Upper lobe of left lung (tissue), 6 donors: ENCODE measurements around the gene CGAS. TPM values are rescaled to one million over a fixed set of nuclear protein-coding genes. Genes with fewer than 3 reads are reported as not detected.

Experiments used
- ATAC-seq, 2 donors: fragments of 200-7000 bp; cut with Tn5 transposase; one replicate each; pipeline ENCODE4 v1.9.1; 2022; ENCODE audit warnings: mild to moderate bottlenecking in 2 of 2, moderate library complexity in 2 of 2; ENCODE audit not compliant: low FRiP score in 2 of 2
- DNase-seq, 2 donors: peaks; one replicate each; pipeline ENCODE4 v3.0.0-alpha.2; 2019 to 2020
- H3K27ac ChIP-seq, 4 donors: fragments of 200-600 bp; sonication (generic); one replicate each; pipeline ENCODE4 v1.5.1; 2016 to 2019
- H3K27me3 ChIP-seq, 4 donors: fragments of 200-600 bp; sonication (generic); one replicate each; pipeline ENCODE4 v1.5.1; 2017 to 2019
- H3K36me3 ChIP-seq, 4 donors: fragments of 200-600 bp; sonication (generic); one replicate each; pipeline ENCODE4 v1.5.1; 2016 to 2019
- H3K4me1 ChIP-seq, 4 donors: fragments of 200-600 bp; sonication (generic); one replicate each; pipeline ENCODE4 v1.5.1; 2018 to 2019
- H3K4me3 ChIP-seq, 4 donors: fragments of 200-600 bp; sonication (generic); one replicate each; pipeline ENCODE4 v1.5.1; 2017 to 2019; ENCODE audit warnings: mild to moderate bottlenecking in 2 of 4, moderate library complexity in 1 of 4
- H3K9me3 ChIP-seq, 4 donors: fragments of 200-600 bp; sonication (generic); one replicate each; pipeline ENCODE4 v1.5.1; 2018 to 2019
- EP300 ChIP-seq, 4 donors: sonication (generic); formaldehyde crosslinking; IDR thresholded peaks; one replicate each; pipeline ENCODE4 v1.5.1; 2017; ENCODE audit warnings: antibody characterized with exemption in 4 of 4, control low read depth in 2 of 4
- POLR2A ChIP-seq, 4 donors: fragments of 450-650 bp; IDR thresholded peaks; one replicate each; pipeline ENCODE4 v1.5.1; 2016 to 2017; ENCODE audit warnings: antibody characterized with exemption in 4 of 4, mild to moderate bottlenecking in 2 of 4
- POLR2AphosphoS5 ChIP-seq, 2 donors: sonication (generic); formaldehyde crosslinking; IDR thresholded peaks; one replicate each; pipeline ENCODE4 v1.5.1; 2017; ENCODE audit warnings: antibody characterized with exemption in 2 of 2
- WGBS, 2 donors: methylation state at CpG; one replicate each; pipeline ENCODE4 v1.1.5; 2017 to 2018; 5-methylcytosine and 5-hydroxymethylcytosine counted together
- total RNA-seq, 6 donors: library from RNA; depleted of rRNA in 4 of 6; stranded (reverse); fragments of >200 nt in 4 of 6; gene quantifications; one replicate each; pipeline versions ENCODE4 v1.1.0 to v1.2.1, GENCODE V29; 2016 to 2021
- TF ChIP-seq, protein P1 (sequence below), 6 experiments: fragments of 450-650 bp in 4 of 6; fragments of 200-600 bp in 2 of 6; sonication (generic) in 2 of 6; IDR thresholded peaks; one replicate each; pipeline ENCODE4 v1.5.1; 2016 to 2019; ENCODE audit warnings: antibody characterized with exemption in 6 of 6
- donor health status: DM: no; HTN: no; CAD: no; lungs with moderate emphysema.
- donor health status: DM: no; HTN: yes; CAD: no; lungs with severe emphysema.

The CGAS gene
- total RNA-seq: 10 to 100 TPM in 2 of 6 donors, 1 to 10 TPM in 4; 4.9 to 15.7 (median 9.0) TPM

DNA sequence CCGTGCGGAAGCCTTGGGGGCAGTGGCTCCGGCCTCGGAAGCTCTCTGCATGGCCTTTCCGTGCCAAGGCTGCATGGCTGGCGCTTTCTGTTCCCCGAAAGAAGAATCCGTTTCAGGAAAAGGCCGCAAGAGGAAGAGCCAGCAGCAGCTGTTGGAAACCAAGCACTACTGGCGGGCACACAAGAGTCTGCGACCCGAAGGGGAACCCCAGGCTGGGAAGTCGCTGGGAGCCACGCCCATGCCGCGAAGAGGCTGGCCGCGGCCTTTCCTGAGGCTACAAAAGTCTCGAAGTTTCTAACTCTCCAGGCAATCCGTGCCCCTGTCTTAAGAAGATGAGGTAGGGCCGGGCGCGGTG lies at the start of gene CGAS:
Gene CGAS, minus strand, starts transcription at position 191 of the 355 bp plus-strand sequence. Its CDS starts 116 bp downstream, at position 75.
- ATAC-seq (peak; percentile 88 to 95), DNase-seq (peak; percentile 91 to 92)
- Histone ChIP-seq H3K27me3 (no peaks in the 10 kb centered on the region), H3K36me3 (peaks cover 0 to 4% (median 0%) of the 10 kb centered on the region in 4 donors), H3K4me3 (peak within 1 kb of the TSS; percentile 71 to 92 (median 80)), H3K27ac (peak within 1 kb of the TSS; percentile 82 to 96 (median 90)), H3K9me3 (no peaks in the 10 kb centered on the region), H3K4me1 (peaks cover 11 to 22% (median 15%) of the 10 kb centered on the region in 4 donors)
- 3% methylated on average over 23 of the region's 23 CpGs; no CpG with 5 or more reads in 1 of the 2 donors for WGBS, 2 donors
- peak; percentile 65 to 85 for TF ChIP-seq POLR2AphosphoS5 (IDR thresholded peaks at IDR 0.05)
- TF ChIP-seq EP300 (IDR thresholded peaks at IDR 0.05): peak in 1 of 4 donors; percentile 13
- peak in 2 of 4 donors; percentile 68 to 77 for TF ChIP-seq POLR2A (IDR thresholded peaks at IDR 0.05)
- TF ChIP-seq, protein P1, sequence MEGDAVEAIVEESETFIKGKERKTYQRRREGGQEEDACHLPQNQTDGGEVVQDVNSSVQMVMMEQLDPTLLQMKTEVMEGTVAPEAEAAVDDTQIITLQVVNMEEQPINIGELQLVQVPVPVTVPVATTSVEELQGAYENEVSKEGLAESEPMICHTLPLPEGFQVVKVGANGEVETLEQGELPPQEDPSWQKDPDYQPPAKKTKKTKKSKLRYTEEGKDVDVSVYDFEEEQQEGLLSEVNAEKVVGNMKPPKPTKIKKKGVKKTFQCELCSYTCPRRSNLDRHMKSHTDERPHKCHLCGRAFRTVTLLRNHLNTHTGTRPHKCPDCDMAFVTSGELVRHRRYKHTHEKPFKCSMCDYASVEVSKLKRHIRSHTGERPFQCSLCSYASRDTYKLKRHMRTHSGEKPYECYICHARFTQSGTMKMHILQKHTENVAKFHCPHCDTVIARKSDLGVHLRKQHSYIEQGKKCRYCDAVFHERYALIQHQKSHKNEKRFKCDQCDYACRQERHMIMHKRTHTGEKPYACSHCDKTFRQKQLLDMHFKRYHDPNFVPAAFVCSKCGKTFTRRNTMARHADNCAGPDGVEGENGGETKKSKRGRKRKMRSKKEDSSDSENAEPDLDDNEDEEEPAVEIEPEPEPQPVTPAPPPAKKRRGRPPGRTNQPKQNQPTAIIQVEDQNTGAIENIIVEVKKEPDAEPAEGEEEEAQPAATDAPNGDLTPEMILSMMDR (IDR thresholded peaks at IDR 0.05): no peak

DNA sequence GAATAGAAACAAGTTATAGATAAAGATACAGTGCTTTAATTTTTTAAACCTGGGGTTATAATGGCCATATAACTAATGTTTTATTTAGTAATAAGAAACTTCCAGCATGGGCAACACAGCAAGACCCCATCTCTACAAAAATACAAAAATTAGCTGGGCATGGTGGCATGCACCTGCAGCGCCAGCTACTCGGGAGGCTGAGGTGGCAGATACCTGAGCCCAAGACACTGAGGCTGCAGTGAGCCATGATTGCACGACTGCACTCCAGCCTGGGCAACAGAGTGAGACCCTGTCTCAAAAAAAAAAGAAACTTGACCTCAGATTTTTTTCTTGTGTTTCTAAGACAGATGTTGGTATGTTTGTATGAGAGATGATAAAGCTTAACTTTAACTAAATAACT lies 45.8 kb upstream of the CGAS start:
- H3K27me3 ChIP-seq: no peaks in the 10 kb centered on the region
- ATAC-seq: no peak
- H3K4me3 ChIP-seq: no peak overlapping the region
- H3K27ac ChIP-seq: no peak overlapping the region
- no peak for DNase-seq
- TF ChIP-seq POLR2AphosphoS5 (IDR thresholded peaks at IDR 0.05) (no peak), POLR2A (IDR thresholded peaks at IDR 0.05) (no peak), EP300 (IDR thresholded peaks at IDR 0.05) (no peak)
- TF ChIP-seq, protein P1 (IDR thresholded peaks at IDR 0.05): no peak
- H3K4me1 ChIP-seq: no peaks in the 10 kb centered on the region
- H3K36me3 ChIP-seq: peaks cover 9 to 97% (median 65%) of the 10 kb centered on the region in 4 donors
- H3K9me3 ChIP-seq: no peaks in the 10 kb centered on the region
- 90 to 97% methylated on average over 3 of the region's 3 CpGs for WGBS, 2 donors

DNA sequence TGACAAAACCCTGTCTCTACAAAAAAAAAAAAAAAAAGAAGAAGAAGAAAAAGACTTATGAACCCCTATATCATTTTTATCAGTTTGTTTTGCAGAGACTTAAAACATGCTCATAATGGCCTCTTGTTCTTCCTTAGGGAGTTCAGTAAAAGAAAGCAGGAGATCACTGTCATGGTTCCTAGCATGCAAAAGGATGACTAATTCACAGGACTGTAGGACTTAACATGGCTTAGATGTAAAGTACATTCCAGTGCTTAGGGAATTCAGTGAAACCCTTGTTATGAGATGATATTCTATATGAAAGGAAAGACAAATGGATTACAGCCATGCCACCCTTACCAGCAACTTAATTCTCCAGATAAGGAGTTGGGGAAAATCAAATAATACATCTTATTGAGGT lies 39.3 kb upstream of the CGAS start:
- Histone ChIP-seq H3K27me3 (no peaks in the 10 kb centered on the region), H3K9me3 (no peaks in the 10 kb centered on the region), H3K27ac (no peak overlapping the region), H3K36me3 (peaks cover 6 to 85% (median 43%) of the 10 kb centered on the region in 4 donors), H3K4me1 (peaks cover 0 to 6% (median 2%) of the 10 kb centered on the region in 4 donors), H3K4me3 (no peak overlapping the region)
- no peak for DNase-seq
- no peak for ATAC-seq
- no peak for TF ChIP-seq EP300 (IDR thresholded peaks at IDR 0.05)
- TF ChIP-seq, protein P1 (IDR thresholded peaks at IDR 0.05): no peak
- no peak for TF ChIP-seq POLR2A (IDR thresholded peaks at IDR 0.05)
- TF ChIP-seq POLR2AphosphoS5 (IDR thresholded peaks at IDR 0.05): no peak

DNA sequence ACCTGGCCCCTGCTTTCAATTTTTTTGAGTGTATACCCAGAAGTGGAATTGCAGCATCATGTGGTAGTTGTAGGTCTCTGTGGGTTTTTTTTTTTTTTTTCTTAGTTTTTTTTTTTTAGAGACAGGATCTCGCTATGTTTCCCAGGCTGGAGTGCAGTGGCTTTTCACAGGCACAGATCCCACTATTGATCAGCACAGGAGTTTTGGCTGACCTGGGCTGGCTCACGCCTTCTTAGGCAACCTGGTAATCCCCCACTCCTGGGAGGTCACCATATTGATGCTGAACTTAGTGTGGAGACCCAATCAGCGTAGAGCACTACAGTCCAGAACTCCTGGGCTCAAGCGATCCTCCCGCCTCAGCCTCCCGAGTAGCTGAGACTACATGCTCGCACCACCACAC lies 35.4 kb upstream of the CGAS start:
- H3K9me3 ChIP-seq: no peaks in the 10 kb centered on the region
- ATAC-seq (no peak), DNase-seq (no peak)
- peaks cover 14 to 88% (median 46%) of the 10 kb centered on the region in 4 donors for H3K36me3 ChIP-seq
- no peak overlapping the region for H3K4me3 ChIP-seq
- peaks cover 0 to 5% (median 1%) of the 10 kb centered on the region in 4 donors for H3K4me1 ChIP-seq
- 97 to 98% methylated on average over 7 of the region's 7 CpGs for WGBS, 2 donors
- H3K27me3 ChIP-seq: no peaks in the 10 kb centered on the region
- TF ChIP-seq, protein P1 (IDR thresholded peaks at IDR 0.05): no peak
- TF ChIP-seq POLR2AphosphoS5 (IDR thresholded peaks at IDR 0.05) (no peak), EP300 (IDR thresholded peaks at IDR 0.05) (no peak), POLR2A (IDR thresholded peaks at IDR 0.05) (no peak)
- H3K27ac ChIP-seq: no peak overlapping the region

DNA sequence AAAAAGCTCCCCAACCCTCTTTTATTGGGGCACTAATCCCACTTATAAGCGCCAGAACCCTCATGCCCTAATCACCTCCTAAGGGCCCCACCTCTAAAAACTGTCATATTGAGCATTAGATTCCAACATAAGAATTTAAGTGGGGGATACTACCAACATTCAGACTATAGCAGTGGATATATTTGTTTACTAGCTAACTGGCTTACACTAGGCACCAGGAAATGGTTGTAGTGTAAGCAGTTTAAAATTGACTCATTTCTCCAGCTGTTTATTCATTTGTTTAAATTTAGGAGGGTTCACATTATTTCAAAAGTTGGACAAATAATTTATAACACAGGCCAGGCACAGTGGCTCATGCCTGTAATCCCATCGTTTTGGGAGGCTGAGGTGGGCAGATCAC lies 32.3 kb upstream of the CGAS start:
- WGBS, 2 donors: 86 to 87% methylated on average over 2 of the region's 2 CpGs
- H3K4me1 ChIP-seq: no peaks in the 10 kb centered on the region

More for the DNA sequence above, 32.3 kb upstream of the CGAS start:
- H3K36me3 ChIP-seq: peaks cover 30 to 99% (median 69%) of the 10 kb centered on the region in 4 donors
- ATAC-seq (no peak), DNase-seq (no peak)
- H3K27me3 ChIP-seq: no peaks in the 10 kb centered on the region
- no peak overlapping the region for H3K27ac ChIP-seq
- no peak overlapping the region for H3K4me3 ChIP-seq
- H3K9me3 ChIP-seq: no peaks in the 10 kb centered on the region
- TF ChIP-seq, protein P1 (IDR thresholded peaks at IDR 0.05): no peak
- TF ChIP-seq EP300 (IDR thresholded peaks at IDR 0.05): no peak
- TF ChIP-seq POLR2A (IDR thresholded peaks at IDR 0.05): no peak
- TF ChIP-seq POLR2AphosphoS5 (IDR thresholded peaks at IDR 0.05): no peak
